ENCODE data around the gene TMEM267.
A peak's percentile ranks its signal among the peaks of the same experiment; 100 is the strongest.
"Not testable (repeated sequence)": the region's sequence is repeated elsewhere in the genome, so short reads cannot be mapped to it uniquely, and the experiment has no call there.

The TMEM267 gene

DNA sequence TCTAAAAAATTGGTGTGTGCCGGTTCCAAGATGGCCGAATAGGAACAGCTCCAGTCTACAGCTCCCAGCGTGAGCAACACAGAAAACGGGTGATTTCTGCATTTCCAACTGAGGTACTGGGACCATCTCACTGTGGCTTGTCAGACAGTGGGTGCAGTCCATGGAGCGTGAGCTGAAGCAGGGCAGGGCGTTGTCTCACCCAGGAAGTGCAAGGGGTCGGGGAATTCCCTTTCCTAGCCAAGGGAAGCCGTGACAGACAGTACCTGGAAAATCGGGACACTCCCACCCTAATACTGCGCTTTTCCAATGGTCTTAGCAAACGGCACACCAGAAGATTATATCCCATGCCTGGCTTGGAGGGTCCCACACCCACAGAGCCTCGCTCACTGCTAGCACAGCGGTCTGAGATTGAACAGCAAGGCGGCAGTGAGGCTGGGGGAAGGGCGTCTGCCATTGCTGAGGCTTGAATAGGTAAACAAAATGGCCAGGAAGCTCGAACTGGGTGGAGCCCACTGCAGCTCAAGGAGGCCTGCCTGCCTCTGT, 81.1 kb downstream of the TMEM267 start:
- not testable (repeated sequence) for DNase-seq

DNA sequence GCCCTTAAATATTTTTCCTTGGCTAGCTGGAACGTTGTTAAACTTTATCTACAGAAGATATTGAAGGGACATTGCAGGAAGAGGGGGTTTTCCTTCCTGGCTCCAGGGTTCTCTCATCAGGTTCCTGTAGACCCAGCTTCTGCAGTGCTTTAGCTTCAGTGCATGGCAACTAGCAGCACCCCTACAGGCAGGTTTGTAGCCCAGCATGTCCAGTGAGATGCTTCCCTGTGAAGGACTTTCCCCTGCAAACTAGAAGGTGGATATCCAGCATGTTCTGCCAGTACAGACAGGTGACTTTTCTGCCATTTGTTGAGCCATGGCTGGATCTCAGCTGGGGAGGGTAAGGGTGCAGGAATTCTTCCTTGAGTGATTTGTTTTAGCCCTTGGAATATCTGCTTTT, 81.8 kb downstream of the TMEM267 start:
- no peak for DNase-seq

GRCh38 chr5:43400082-43400481, 83.6 kb downstream of the TMEM267 start:
- DNase-seq, result no peak

- peak; percentile 83 for DNase-seq
Measured at GRCh38 chr5:43396762-43397304, 86.8 kb downstream of the TMEM267 start.
